ENCODE measurements around the gene KCTD6. TPM values are rescaled to one million over a fixed set of nuclear protein-coding genes. Genes with fewer than 3 reads are reported as not detected.
"Not testable (repeated sequence)": the region's sequence is repeated elsewhere in the genome, so short reads cannot be mapped to it uniquely, and the experiment has no call there.

The KCTD6 gene
- total RNA-seq, 1 donor from 2014 or later, result 13.7 TPM

DNA sequence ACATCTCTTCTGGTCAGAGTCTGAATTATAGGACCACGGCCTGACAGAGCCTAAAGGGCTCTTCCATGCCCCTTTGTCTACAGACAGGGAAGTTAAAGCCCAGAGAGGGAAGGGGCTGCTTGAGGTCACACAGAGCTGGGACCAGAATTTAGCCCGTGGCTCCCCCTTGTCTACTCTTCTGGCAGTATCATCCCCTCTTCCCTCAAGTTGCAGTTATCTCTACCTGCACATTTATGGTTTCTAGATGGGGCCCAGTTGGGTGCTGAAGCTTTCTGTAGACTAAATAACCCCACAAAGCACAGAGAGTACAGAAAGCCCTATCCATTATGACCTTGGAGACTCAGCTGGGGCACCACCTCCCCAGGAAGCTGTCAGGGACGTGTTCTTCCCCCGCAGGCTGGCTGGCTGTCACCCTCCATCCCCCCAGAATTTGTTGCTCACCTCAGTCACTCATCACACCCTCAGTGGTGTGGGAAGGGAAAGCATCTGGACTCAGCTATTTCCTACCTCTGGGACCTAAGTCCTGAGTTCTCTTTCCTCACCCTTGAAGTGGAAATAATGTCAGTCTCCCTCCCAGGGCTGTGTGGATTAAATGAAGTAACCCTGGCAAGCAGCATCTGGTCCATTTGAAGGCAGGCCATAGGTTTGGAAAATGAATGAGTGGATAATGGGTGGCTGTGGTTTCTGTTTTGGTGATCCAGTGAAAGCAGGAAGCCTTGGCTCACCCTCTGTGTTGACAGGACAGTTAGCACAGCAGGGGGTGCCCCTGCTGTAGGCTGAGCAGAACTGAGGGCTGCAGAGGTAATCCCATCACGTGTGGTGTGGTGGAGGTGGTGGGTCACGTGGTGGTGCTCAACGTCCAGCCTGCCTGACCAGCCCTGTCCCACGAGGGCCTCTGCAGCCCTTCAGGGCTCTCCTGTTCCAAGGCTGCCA lies 28.8 kb downstream of the KCTD6 start:
- ATAC-seq, result peak; percentile 38
- intact Hi-C loops (cut with DNase I), result no loop called here
- DNase-seq (ENCODE audit: low spot score), result no peak

GRCh38 chr3:58521336-58521670 lies 29.4 kb downstream of the KCTD6 start:
- ATAC-seq, result no peak
- intact Hi-C loops (cut with DNase I), result no loop called here
- no peak for DNase-seq (ENCODE audit: low spot score)

- ATAC-seq (no peak), DNase-seq (ENCODE audit: low spot score) (no peak)
- intact Hi-C loops (cut with DNase I), result no loop called here
Measured at GRCh38 chr3:58521917-58522631, 30.2 kb downstream of the KCTD6 start.

GRCh38 chr3:58522759-58523425 lies 31.0 kb downstream of the KCTD6 start:
- ATAC-seq (no peak), DNase-seq (ENCODE audit: low spot score) (no peak)
- intact Hi-C loops (cut with DNase I), result no loop called here

- no peak for DNase-seq (ENCODE audit: low spot score)
- intact Hi-C loops (cut with DNase I), result no loop called here
- no peak for ATAC-seq
Measured at GRCh38 chr3:58524326-58524888, 32.5 kb downstream of the KCTD6 start.

GRCh38 chr3:58526515-58526957 lies 34.6 kb downstream of the KCTD6 start:
- DNase-seq (ENCODE audit: low spot score) (no peak), ATAC-seq (no peak)
- intact Hi-C loops (cut with DNase I), result no loop called here

DNA sequence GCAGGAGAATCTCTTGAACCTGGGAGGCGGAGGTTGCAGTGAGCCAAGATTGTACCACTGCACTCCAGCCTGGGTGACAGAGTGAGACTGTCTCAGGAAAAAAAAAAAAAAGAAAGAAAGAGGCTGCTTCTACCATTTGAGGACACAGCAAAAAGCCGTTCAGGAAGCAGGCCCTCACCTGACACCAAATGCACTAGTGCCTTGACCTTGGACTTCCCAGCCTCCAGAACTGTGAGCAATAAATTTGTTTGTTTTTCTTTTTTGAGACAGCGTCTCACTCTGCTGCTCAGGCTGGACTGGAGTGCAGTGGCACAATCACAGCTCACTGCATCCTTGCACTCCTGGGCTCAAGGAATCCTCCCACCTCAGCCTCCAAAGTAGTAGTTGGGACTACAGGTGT lies 35.5 kb downstream of the KCTD6 start:
- ATAC-seq; intact Hi-C loops (cut with DNase I); DNase-seq (ENCODE audit: low spot score): not testable (repeated sequence)

DNA sequence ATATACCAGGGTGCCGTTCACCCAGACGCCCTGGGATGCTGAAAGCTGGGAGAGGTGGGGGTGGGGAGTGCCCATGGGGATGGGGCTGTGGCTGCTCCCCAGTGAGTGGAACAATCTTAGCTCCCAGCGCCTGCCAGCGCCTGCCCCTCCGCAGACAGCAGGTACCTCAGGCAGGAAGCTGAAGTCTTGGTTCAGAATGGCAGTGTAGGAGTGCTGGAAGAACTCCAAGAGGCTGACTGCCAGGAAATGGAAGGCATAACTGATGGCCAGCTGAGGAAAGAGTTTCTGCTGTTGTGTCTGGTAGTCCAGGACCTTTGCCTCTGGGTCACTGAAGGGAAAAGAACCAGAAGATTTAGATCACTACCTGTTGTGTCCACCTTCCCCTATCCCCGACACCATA lies 36.7 kb downstream of the KCTD6 start:
- ATAC-seq (no peak), DNase-seq (ENCODE audit: low spot score) (no peak)
- intact Hi-C loops (cut with DNase I), result no loop called here

DNA sequence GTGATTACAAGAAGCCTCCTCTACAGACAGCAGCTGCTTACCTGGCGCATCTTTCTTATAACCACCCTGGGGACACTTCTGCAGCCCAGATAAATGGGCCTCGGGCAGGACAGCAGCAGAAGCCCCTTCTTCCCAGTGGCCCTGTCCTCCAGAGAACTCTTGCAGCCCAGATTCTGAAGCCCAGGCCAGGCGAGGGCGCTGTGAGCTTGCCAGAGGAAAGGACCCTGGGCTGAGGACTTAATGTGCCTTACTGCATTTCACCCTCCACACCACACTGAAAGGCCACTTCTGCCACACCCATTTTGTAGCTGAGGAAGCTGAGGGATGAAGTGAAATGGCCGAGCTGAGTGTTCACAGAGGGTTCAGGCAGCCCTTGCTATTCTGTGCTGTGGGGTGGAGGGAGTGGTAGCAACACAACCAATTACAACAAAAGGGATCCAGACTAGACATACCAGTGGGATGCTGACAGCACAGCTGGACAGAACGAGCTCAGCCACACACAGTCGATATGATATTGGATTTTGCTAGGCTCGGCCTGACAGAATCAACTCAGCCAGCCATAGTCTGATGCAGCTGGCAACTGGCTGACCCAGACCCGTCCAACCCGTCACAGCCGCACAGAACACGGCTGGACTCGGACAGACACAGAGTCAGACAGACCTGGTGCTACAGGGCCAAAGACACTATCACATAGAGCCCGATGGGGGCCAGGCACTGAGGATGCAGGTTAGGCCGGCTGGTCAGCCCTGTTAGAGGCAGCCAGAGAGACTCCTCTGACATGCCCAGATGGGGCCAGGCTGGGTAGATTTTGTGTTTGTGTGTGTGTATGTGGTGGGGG lies 37.8 kb downstream of the KCTD6 start:
- intact Hi-C loops (cut with DNase I), result no loop called here
- ATAC-seq (no peak), DNase-seq (ENCODE audit: low spot score) (no peak)

- ATAC-seq (no peak), DNase-seq (ENCODE audit: low spot score) (no peak)
- intact Hi-C loops (cut with DNase I), result no loop called here
Measured at GRCh38 chr3:58530354-58530865, 38.5 kb downstream of the KCTD6 start.

DNA sequence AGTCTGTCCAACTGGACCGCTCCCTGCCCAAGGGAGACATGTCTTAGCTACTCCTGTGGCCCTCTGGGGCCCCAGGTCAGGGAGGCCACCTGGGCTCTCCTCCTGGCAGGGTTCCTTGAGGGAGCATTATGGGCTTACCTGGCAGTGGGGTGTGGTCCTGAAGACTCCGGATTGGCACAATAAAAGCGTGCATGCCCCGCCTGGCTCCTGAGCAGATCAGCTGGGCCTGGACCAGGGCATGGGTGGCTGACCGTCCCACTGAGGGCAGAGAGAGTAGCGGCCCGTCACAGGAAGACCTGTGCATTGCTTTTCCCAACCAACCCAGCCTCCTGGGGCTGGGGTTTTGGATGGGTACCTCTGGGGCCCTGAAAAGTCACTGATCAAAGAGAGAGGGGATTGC lies 39.7 kb downstream of the KCTD6 start:
- ATAC-seq (no peak), DNase-seq (ENCODE audit: low spot score) (no peak)
- intact Hi-C loops (cut with DNase I), result no loop called here

DNA sequence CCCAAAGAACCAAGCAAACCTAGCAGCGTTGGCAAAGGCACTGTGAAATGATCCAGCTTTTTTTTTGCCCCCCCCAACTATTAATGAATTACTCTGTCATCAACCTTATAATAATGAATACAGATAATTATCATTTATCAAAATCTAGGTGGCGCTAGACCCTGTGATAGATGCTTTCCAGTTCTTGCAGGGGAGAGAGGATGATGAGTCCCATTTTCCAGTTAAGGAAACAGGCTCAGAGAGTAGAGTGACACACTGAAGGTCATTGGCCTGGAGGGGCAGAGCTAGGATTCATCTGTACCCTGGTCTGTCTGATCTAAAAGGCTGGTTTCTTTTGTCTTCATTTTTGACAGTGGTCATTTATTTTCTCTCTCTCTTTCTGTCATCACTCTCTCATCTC lies 40.1 kb downstream of the KCTD6 start:
- ATAC-seq (no peak), DNase-seq (ENCODE audit: low spot score) (no peak)
- intact Hi-C loops (cut with DNase I), result no loop called here

DNA sequence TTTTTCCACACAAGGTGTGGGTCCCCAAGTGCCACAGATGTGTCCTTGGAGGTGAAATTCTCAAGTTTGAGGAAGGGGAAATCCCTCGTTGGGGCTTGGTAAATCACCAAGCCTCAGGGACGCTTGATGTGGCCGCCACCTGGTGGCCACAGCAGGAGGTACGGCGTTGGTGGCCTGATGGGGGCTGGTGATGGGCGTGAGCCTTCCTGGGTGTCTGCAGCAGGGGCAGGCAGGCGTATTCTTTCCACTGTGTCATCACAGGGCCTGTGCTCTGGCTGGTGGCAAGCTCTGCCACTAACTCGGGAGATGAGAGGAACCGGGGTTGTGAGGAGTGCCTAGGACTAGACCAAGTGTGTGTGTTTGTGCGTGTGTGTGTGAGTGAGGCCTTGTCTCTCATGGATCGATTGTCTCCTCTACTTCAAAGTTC lies 40.9 kb downstream of the KCTD6 start:
- DNase-seq (ENCODE audit: low spot score) (peak; percentile 86), ATAC-seq (peak; percentile 63)
- intact Hi-C loops (cut with DNase I), result no loop called here

DNA sequence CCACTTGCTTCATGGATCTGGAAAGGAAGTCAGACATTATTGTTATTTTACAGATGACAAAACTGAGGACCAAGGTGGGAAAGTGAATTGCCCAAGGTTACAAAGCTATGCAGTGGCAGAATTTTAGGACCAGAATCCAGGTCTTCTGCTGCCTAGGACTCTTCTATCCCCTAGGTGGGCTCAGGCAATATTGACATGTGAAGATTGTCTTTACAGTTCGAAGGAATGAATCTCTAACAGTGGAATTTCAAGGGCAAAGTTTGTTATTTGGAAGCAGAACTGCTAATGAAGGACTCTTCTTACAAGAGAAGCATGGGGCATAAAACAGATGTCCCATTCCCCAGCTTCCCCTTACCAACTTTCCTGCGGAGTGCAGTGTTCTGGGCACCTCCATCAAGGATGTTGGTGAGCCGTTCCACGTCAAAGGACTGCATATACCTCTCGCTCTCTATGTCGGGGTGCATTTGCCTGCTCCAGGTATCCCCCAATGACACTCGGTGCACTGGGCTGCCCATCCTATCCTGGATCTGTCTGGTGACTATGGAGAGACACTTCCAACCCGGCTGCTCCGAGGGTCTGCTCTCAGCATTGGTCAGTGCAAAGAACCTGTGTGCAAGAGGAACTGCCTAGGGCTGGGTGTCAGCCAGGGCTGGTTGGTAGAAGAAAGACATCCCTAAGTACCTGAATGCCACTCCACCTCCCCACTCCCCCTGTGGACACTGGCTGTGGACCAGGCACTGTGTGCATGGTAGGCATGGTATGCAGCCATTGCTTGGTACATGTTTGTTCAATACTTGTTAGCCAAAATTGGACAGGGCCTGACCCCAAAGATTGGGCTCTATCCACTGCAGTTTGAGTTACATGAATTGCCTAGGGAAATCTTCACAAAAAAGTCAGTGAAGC lies 42.9 kb downstream of the KCTD6 start:
- intact Hi-C loops (cut with DNase I), result no loop called here
- ATAC-seq (no peak), DNase-seq (ENCODE audit: low spot score) (no peak)

GRCh38 chr3:58535531-58536500 lies 43.9 kb downstream of the KCTD6 start:
- ATAC-seq (no peak), DNase-seq (ENCODE audit: low spot score) (no peak)
- intact Hi-C loops (cut with DNase I), result no loop called here
